Measurements from ENCODE around the gene GPR55. TPM values are rescaled to one million over a fixed set of nuclear protein-coding genes. Genes with fewer than 3 reads are reported as not detected.

Gene GPR55
- under 1 TPM in 3 of 6 experiments, not detected in 3; 0.06 to 0.12 (median 0.07) TPM for total RNA-seq
- long read RNA-seq: 0 reads

- Histone ChIP-seq H3K4me3 (no peak within 1 kb of the TSS), H3K4me1 (no peaks in the 10 kb centered on the region), H3K36me3 (no peaks in the 10 kb centered on the region), H3K27me3 (no peaks in the 10 kb centered on the region), H3K27ac (no peak within 1 kb of the TSS), H3K9me3 (no peaks in the 10 kb centered on the region)
- 21% methylated on average over 6 of the region's 26 CpGs for WGBS (ENCODE audit: insufficient coverage, low coverage, low lambda C conversion rate, missing lambda C conversion rate)
- intact Hi-C loops (cut with DNase I): no loop called here
- TF ChIP-seq POLR2A (IDR thresholded peaks at IDR 0.05) (no peak), CTCF (IDR thresholded peaks at IDR 0.05) (peak in 2 of 4 donors; percentile 10 to 11)
- peak in 3 of 4 donors; percentile 24 to 53 (median 45) for ATAC-seq
- DNase-seq: peak in 2 of 3 donors; percentile 32 to 46
These were observed at the start of gene GPR55 for GRCh38 chr2:230924470-230925341. Gene GPR55 (minus strand): TSS chr2:230925242. CDS start chr2:230910962, 14,280 bp downstream.

- H3K27ac ChIP-seq: no peak overlapping the region
- TF ChIP-seq POLR2A (IDR thresholded peaks at IDR 0.05) (no peak), CTCF (IDR thresholded peaks at IDR 0.05) (no peak)
- H3K27me3 ChIP-seq: no peaks in the 10 kb centered on the region
- no peaks in the 10 kb centered on the region for H3K4me1 ChIP-seq
- intact Hi-C loops (cut with DNase I): no loop called here
- no peak overlapping the region for H3K4me3 ChIP-seq
- WGBS (ENCODE audit: insufficient coverage, low coverage, low lambda C conversion rate, missing lambda C conversion rate): 71% methylated on average over 14 of the region's 17 CpGs
- ATAC-seq: peak in 3 of 4 donors; percentile 33 to 56 (median 48)
- no peaks in the 10 kb centered on the region for H3K36me3 ChIP-seq
- DNase-seq: peak in 1 of 3 donors; percentile 35
- H3K9me3 ChIP-seq: no peaks in the 10 kb centered on the region
These were observed 49.3 kb upstream of the GPR55 start for GRCh38 chr2:230974096-230974913.

- H3K4me1 ChIP-seq: no peaks in the 10 kb centered on the region
- no peaks in the 10 kb centered on the region for H3K36me3 ChIP-seq
- TF ChIP-seq CTCF (IDR thresholded peaks at IDR 0.05): no peak
- TF ChIP-seq POLR2A (IDR thresholded peaks at IDR 0.05): no peak
- 70% methylated on average over 5 of the region's 5 CpGs for WGBS (ENCODE audit: insufficient coverage, low coverage, low lambda C conversion rate, missing lambda C conversion rate)
- H3K27ac ChIP-seq: no peak overlapping the region
- intact Hi-C loops (cut with DNase I): no loop called here
- ATAC-seq (no peak), DNase-seq (peak in 1 of 3 donors; percentile 4)
- H3K9me3 ChIP-seq: no peaks in the 10 kb centered on the region
- no peaks in the 10 kb centered on the region for H3K27me3 ChIP-seq
- H3K4me3 ChIP-seq: no peak overlapping the region
These were observed 47.0 kb upstream of the GPR55 start for GRCh38 chr2:230972046-230972445.

GRCh38 chr2:230969659-230970015, 44.6 kb upstream of the GPR55 start:
- no peak overlapping the region for H3K27ac ChIP-seq

More at GRCh38 chr2:230969659-230970015, 44.6 kb upstream of the GPR55 start:
- WGBS (ENCODE audit: insufficient coverage, low coverage, low lambda C conversion rate, missing lambda C conversion rate): 50% methylated on average over 2 of the region's 2 CpGs
- TF ChIP-seq CTCF (IDR thresholded peaks at IDR 0.05): no peak
- TF ChIP-seq POLR2A (IDR thresholded peaks at IDR 0.05): no peak
- DNase-seq: no peak
- Histone ChIP-seq H3K4me3 (no peak overlapping the region), H3K4me1 (no peaks in the 10 kb centered on the region), H3K27me3 (no peaks in the 10 kb centered on the region), H3K9me3 (no peaks in the 10 kb centered on the region), H3K36me3 (no peaks in the 10 kb centered on the region)
- intact Hi-C loops (cut with DNase I): no loop called here
- ATAC-seq: no peak
